ENCODE data around the gene PSPC1. TPM values are rescaled to one million over a fixed set of nuclear protein-coding genes. Genes with fewer than 3 reads are reported as not detected.

PSPC1 gene
- polyA plus RNA-seq, 4 donors, result 18.8 to 43.4 (median 30.8) TPM

DNA sequence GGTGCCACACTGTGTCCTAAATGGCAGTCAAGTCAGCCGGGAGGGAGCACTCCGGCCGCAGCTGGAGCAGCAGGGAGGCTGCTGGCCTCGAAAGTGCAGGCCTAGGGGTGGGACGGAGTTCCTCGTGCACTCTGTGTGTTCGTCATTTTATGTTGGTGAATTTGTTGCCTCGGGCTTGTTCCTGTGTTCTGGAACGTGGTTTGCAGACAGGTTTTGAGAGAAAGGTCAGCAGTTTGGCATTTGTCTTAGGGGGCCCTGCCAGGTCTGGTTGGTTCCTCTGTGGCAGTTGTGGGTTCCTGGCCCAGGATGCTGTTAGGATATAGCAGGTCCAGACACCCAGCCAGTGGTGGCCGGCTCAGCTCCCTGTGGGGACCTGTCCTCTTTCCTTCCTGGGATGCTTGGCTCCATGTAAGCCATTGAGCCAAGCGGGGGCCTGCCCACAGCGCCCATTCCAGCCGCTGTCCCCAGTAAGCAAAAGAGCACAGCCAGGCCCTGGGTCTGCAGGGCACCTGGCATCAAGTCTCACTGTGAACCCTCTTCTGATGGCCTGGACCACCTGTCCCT lies 119.2 kb downstream of the PSPC1 start:
- H3K4me3 ChIP-seq (ENCODE audit: low read depth in 1 of 3, low read length in 3 of 3), result no peak overlapping the region
- FAIRE-seq (no peak), DNase-seq (no peak)
- H3K9me3 ChIP-seq (ENCODE audit: control insufficient read depth in 2 of 2, insufficient read depth in 1 of 2, low read depth in 1 of 2, low read length in 1 of 2), result no peaks in the 10 kb centered on the region
- no peaks in the 10 kb centered on the region for H3K27me3 ChIP-seq (ENCODE audit: control insufficient read depth in 3 of 3, insufficient read depth in 3 of 3, low read length in 3 of 3)
- H3K27ac ChIP-seq (ENCODE audit: low read depth in 1 of 3, low read length in 2 of 3), result no peak overlapping the region
- peaks cover 17 to 61% (median 44%) of the 10 kb centered on the region in 3 donors for H3K36me3 ChIP-seq (ENCODE audit: control insufficient read depth in 3 of 3, insufficient read depth in 2 of 3, low read depth in 1 of 3, low read length in 3 of 3)
- WGBS, 3 donors, result 90 to 93% (median 92%) methylated on average over 13 of the region's 13 CpGs
- no peaks in the 10 kb centered on the region for H3K4me1 ChIP-seq (ENCODE audit: control insufficient read depth in 3 of 3, insufficient read depth in 2 of 3, low read depth in 1 of 3, low read length in 2 of 3)

GRCh38 chr13:19661561-19661960 lies 121.2 kb downstream of the PSPC1 start:
- FAIRE-seq (no peak), DNase-seq (no peak)
- Histone ChIP-seq H3K36me3 (ENCODE audit: control insufficient read depth in 3 of 3, insufficient read depth in 2 of 3, low read depth in 1 of 3, low read length in 3 of 3) (peaks cover 14 to 53% (median 42%) of the 10 kb centered on the region in 3 donors), H3K27me3 (ENCODE audit: control insufficient read depth in 3 of 3, insufficient read depth in 3 of 3, low read length in 3 of 3) (no peaks in the 10 kb centered on the region), H3K27ac (ENCODE audit: low read depth in 1 of 3, low read length in 2 of 3) (no peak overlapping the region), H3K4me3 (ENCODE audit: low read depth in 1 of 3, low read length in 3 of 3) (no peak overlapping the region), H3K9me3 (ENCODE audit: control insufficient read depth in 2 of 2, insufficient read depth in 1 of 2, low read depth in 1 of 2, low read length in 1 of 2) (no peaks in the 10 kb centered on the region), H3K4me1 (ENCODE audit: control insufficient read depth in 3 of 3, insufficient read depth in 2 of 3, low read depth in 1 of 3, low read length in 2 of 3) (no peaks in the 10 kb centered on the region)
- WGBS, 3 donors, result 94% methylated on average over 15 of the region's 15 CpGs

DNA sequence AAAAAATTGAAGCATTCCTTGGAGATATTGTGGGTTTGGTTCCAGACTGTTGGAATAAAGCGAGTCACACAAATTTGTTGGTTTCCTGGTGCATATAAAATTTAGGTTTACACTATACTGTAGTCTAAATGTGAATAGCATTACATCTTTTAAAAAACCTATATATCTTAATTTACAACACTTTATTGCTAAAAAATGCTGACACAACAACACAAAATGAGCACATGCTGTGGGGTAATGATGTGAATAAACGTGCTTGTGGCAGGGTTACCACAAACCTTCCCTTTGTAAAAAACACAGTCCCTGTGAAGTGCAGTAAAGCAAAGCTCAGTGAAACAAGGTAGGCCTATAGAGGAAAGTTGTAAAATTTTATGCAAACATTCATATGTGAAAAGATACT lies 121.6 kb downstream of the PSPC1 start:
- Histone ChIP-seq H3K4me3 (ENCODE audit: low read depth in 1 of 3, low read length in 3 of 3) (no peak overlapping the region), H3K9me3 (ENCODE audit: control insufficient read depth in 2 of 2, insufficient read depth in 1 of 2, low read depth in 1 of 2, low read length in 1 of 2) (no peaks in the 10 kb centered on the region), H3K36me3 (ENCODE audit: control insufficient read depth in 3 of 3, insufficient read depth in 2 of 3, low read depth in 1 of 3, low read length in 3 of 3) (peaks cover 14 to 52% (median 39%) of the 10 kb centered on the region in 3 donors), H3K27ac (ENCODE audit: low read depth in 1 of 3, low read length in 2 of 3) (no peak overlapping the region), H3K27me3 (ENCODE audit: control insufficient read depth in 3 of 3, insufficient read depth in 3 of 3, low read length in 3 of 3) (no peaks in the 10 kb centered on the region), H3K4me1 (ENCODE audit: control insufficient read depth in 3 of 3, insufficient read depth in 2 of 3, low read depth in 1 of 3, low read length in 2 of 3) (no peaks in the 10 kb centered on the region)
- DNase-seq, result no peak
- no peak for FAIRE-seq
- WGBS, 3 donors, result 86 to 87% (median 86%) methylated on average over 2 of the region's 2 CpGs

DNA sequence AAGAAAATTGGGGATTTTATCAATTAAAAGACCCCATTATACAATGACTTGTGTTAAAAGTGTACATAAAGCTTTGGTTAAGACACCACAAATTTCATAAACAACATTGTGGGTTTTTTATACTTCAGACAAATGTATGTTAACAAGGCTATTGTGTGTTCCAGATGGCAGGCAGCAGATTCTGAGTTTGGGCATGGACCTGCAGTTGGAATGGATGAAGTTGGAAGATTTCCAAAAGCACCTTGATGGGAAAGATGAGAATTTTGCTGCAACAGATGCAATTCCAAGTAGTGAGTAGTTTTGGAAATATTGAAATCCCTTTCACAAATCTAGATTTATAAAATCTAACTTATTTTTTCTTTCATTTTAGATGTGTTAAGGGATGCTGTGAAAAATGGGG lies 123.9 kb downstream of the PSPC1 start:
- Histone ChIP-seq H3K4me1 (ENCODE audit: control insufficient read depth in 3 of 3, insufficient read depth in 2 of 3, low read depth in 1 of 3, low read length in 2 of 3) (no peaks in the 10 kb centered on the region), H3K36me3 (ENCODE audit: control insufficient read depth in 3 of 3, insufficient read depth in 2 of 3, low read depth in 1 of 3, low read length in 3 of 3) (peaks cover 10 to 35% (median 24%) of the 10 kb centered on the region in 3 donors), H3K4me3 (ENCODE audit: low read depth in 1 of 3, low read length in 3 of 3) (no peak overlapping the region), H3K27ac (ENCODE audit: low read depth in 1 of 3, low read length in 2 of 3) (no peak overlapping the region), H3K9me3 (ENCODE audit: control insufficient read depth in 2 of 2, insufficient read depth in 1 of 2, low read depth in 1 of 2, low read length in 1 of 2) (no peaks in the 10 kb centered on the region), H3K27me3 (ENCODE audit: control insufficient read depth in 3 of 3, insufficient read depth in 3 of 3, low read length in 3 of 3) (no peaks in the 10 kb centered on the region)
- DNase-seq (no peak), FAIRE-seq (no peak)

DNA sequence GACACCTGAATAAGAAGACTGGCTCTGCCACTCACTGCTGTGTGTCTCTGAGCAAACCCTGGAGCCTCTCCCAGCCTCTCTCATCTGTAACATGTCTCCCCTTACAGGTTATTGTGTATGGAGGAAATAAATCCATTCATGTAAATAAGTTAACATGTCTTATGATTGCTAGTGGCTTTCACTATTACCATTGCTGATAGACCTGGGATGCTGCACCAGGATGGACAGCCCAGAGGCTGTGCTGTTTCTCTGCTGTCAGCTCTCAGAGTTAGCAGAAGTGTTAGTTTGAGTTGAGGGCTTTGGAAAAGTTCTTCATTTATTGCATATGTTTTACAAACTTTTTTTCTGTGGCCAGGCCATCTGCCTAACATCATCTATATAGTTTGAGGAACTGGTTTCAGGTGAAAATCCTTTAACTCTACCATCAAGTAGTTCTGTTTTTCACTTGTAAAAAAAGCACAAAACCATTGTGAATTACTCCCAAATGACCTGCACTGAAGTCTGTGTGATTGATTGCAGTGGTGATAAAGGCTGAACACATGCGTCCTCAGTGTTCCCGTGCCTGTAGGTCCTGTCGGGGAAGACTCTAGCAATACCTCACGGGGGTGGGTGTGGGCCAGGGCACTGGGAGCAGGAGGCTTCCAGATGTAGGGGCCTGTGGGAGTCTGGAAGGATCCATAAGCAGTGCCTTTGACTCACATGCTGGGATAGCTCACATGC lies 124.7 kb downstream of the PSPC1 start:
- WGBS, 3 donors, result 57 to 71% (median 67%) methylated on average over 4 of the region's 4 CpGs
- FAIRE-seq (no peak), DNase-seq (no peak)
- Histone ChIP-seq H3K4me3 (ENCODE audit: low read depth in 1 of 3, low read length in 3 of 3) (no peak overlapping the region), H3K27me3 (ENCODE audit: control insufficient read depth in 3 of 3, insufficient read depth in 3 of 3, low read length in 3 of 3) (no peaks in the 10 kb centered on the region), H3K27ac (ENCODE audit: low read depth in 1 of 3, low read length in 2 of 3) (peak overlapping the region in 1 of 3 donors; percentile 12), H3K4me1 (ENCODE audit: control insufficient read depth in 3 of 3, insufficient read depth in 2 of 3, low read depth in 1 of 3, low read length in 2 of 3) (no peaks in the 10 kb centered on the region), H3K36me3 (ENCODE audit: control insufficient read depth in 3 of 3, insufficient read depth in 2 of 3, low read depth in 1 of 3, low read length in 3 of 3) (peaks cover 6 to 27% (median 18%) of the 10 kb centered on the region in 3 donors), H3K9me3 (ENCODE audit: control insufficient read depth in 2 of 2, insufficient read depth in 1 of 2, low read depth in 1 of 2, low read length in 1 of 2) (no peaks in the 10 kb centered on the region)

Other genes with a start within 250 kb of the PSPC1 start
- under 1 TPM in 2 of 4 donors, not detected in 2; 0.03 to 0.18 TPM for gene TPTE2, start 221.4 kb downstream of the PSPC1 start, polyA plus RNA-seq
- 10 to 100 TPM; 21.2 to 54.7 (median 28.1) TPM for gene MPHOSPH8, start 149.3 kb downstream of the PSPC1 start, polyA plus RNA-seq
- gene ZMYM5, start 80.7 kb upstream of the PSPC1 start, polyA plus RNA-seq, result 10 to 100 TPM in 1 of 4 donors, 1 to 10 TPM in 3; 4.5 to 19.7 (median 7.3) TPM
- gene ZMYM2, start 175.8 kb upstream of the PSPC1 start, polyA plus RNA-seq, result 10 to 100 TPM; 13.2 to 52.3 (median 17.9) TPM

Data from small intestine (tissue), 7 donors.